AG04449 (cell line): ENCODE results near the gene KDM6B.
"Not testable (repeated sequence)": the region's sequence is repeated elsewhere in the genome, so short reads cannot be mapped to it uniquely, and the experiment has no call there.

Experiments
- CTCF ChIA-PET: fragments of 350-600 bp; formaldehyde crosslinking; extraction: SDS; loops from one replicate; lab custom pipeline; 2021; ENCODE audit warnings: antibody characterized with exemption; lab: Yijun Ruan, JAX
- POLR2A ChIA-PET: fragments of 400-600, 350-600 bp; formaldehyde crosslinking; extraction: SDS; loops from one replicate; lab custom pipeline; 2020; ENCODE audit warnings: antibody characterized with exemption, inconsistent platforms; lab: Yijun Ruan, JAX
- DNase-seq: peaks from one replicate; pipeline ENCODE4 v3.0.0-alpha.2; 2010; ENCODE audit warnings: low read depth, low spot score
- H3K4me3 ChIP-seq: 2 replicates; pipeline ENCODE4 v1.5.1; 2011; ENCODE audit warnings: low read depth, mild to moderate bottlenecking, control low read depth, low read length
- CTCF ChIP-seq: IDR thresholded peaks from one replicate; pipeline ENCODE4 v1.5.1; 2011; ENCODE audit warnings: mild to moderate bottlenecking, moderate library complexity, low read length, control low read depth, inconsistent platforms; ENCODE audit not compliant: insufficient read depth; ENCODE audit errors: missing control alignments

Gene KDM6B

GRCh38 chr17:7809086-7809790 lies 24.8 kb upstream of the KDM6B start:
- ChIA-PET CTCF (interaction anchor here (0.8 to 1.5 kb wide), 3 partner anchors 14 to 65 kb away, joined by 3 read pairs; no protein-coding TSS in a partner anchor), POLR2A (no interaction called here)
- DNase-seq, result no peak
- no peak overlapping the region for H3K4me3 ChIP-seq
- TF ChIP-seq CTCF, result no peak

GRCh38 chr17:7809791-7810343 lies 24.1 kb upstream of the KDM6B start:
- POLR2A ChIA-PET, result not testable (repeated sequence)

GRCh38 chr17:7811251-7811650 lies 22.8 kb upstream of the KDM6B start:
- no peak overlapping the region for H3K4me3 ChIP-seq
- ChIA-PET CTCF (interaction anchor here (1.0 to 5.0 kb wide), 8 partner anchors 10 to 246 kb away, joined by 3 to 47 read pairs (median 4); no protein-coding TSS in a partner anchor), POLR2A (no interaction called here)
- DNase-seq, result no peak
- TF ChIP-seq CTCF, result no peak

More at GRCh38 chr17:7809791-7810343, 24.1 kb upstream of the KDM6B start:
- not testable (repeated sequence) for DNase-seq, H3K4me3 ChIP-seq
- CTCF ChIA-PET, result interaction anchor here (1.3 to 5.0 kb wide), 2 partner anchors 12 to 180 kb away, joined by 4 to 47 read pairs; no protein-coding TSS in a partner anchor

DNA sequence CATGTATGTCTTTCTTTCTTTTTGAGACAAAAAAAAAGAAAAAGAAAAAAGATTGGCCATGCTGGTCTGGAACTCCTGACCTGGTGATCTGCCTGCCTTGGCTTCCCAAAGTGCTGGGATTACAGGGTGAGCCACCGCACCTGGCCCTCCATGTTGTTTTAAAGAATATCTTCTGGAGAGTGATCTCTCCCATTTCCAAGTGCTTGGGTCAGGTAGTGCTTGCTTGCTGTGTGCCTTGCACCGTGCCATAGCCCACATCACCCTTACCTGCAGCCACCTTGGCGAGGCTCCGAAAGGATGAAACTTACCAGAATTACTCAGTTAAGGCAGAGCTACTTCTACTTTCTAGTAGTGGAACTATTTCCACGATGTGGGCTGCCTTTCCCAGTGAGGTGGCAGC lies 19.0 kb upstream of the KDM6B start:
- TF ChIP-seq CTCF, result no peak
- DNase-seq, result no peak
- no peak overlapping the region for H3K4me3 ChIP-seq
- POLR2A ChIA-PET, result no interaction called here
- CTCF ChIA-PET, result interaction anchor here (2.1 to 5.0 kb wide), 4 partner anchors 7 to 34 kb away, joined by 5 to 47 read pairs (median 14); no protein-coding TSS in a partner anchor

GRCh38 chr17:7816926-7817642 lies 16.9 kb upstream of the KDM6B start:
- TF ChIP-seq CTCF, result no peak
- CTCF ChIA-PET, result interaction anchor here (1.1 to 2.5 kb wide), 7 partner anchors 9 to 174 kb away, joined by 3 to 22 read pairs (median 5); no protein-coding TSS in a partner anchor
- no peak overlapping the region for H3K4me3 ChIP-seq
- POLR2A ChIA-PET, result no interaction called here
- DNase-seq, result no peak

DNA sequence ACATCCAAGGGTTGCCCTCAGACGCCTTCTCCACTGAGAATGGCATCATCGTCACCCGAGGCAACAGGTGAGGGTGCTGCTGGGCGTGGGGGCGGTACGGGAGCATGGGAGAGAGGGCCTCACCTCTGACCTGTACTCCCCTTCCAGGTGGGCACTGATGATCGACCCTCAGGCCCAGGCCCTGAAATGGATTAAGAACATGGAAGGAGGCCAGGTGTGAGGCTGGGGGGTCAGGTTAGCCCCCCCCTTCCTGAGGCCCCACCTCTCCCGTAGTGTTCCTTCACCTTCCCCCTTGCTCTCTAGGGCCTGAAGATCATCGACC lies 16.4 kb upstream of the KDM6B start:
- POLR2A ChIA-PET, result no interaction called here
- no peak overlapping the region for H3K4me3 ChIP-seq
- CTCF ChIA-PET, result interaction anchor here (1.2 to 2.1 kb wide), 2 partner anchors 16 to 75 kb away, joined by 3 to 13 read pairs; no protein-coding TSS in a partner anchor
- no peak for DNase-seq
- no peak for TF ChIP-seq CTCF
